ENCODE measurements around the gene DDX31.
"Not testable (repeated sequence)": the region's sequence is repeated elsewhere in the genome, so short reads cannot be mapped to it uniquely, and the experiment has no call there.

The DDX31 gene

GRCh38 chr9:132575811-132576210 lies 94.0 kb downstream of the DDX31 start:
- DNase-seq, result no peak

- peak; percentile 15 for DNase-seq
Observed at GRCh38 chr9:132575005-132575609, 94.7 kb downstream of the DDX31 start.

GRCh38 chr9:132572921-132573320 lies 96.9 kb downstream of the DDX31 start:
- no peak for DNase-seq

- no peak for DNase-seq
Observed at GRCh38 chr9:132571806-132572600, 97.8 kb downstream of the DDX31 start.

GRCh38 chr9:132568787-132569186 lies 101.0 kb downstream of the DDX31 start:
- not testable (repeated sequence) for DNase-seq

GRCh38 chr9:132564526-132564925 lies 105.3 kb downstream of the DDX31 start:
- DNase-seq, result no peak

- DNase-seq, result no peak
Observed at GRCh38 chr9:132562306-132562573, 107.5 kb downstream of the DDX31 start.

GRCh38 chr9:132560616-132561202 lies 109.1 kb downstream of the DDX31 start:
- DNase-seq, result no peak

GRCh38 chr9:132559711-132560110 lies 110.1 kb downstream of the DDX31 start:
- no peak for DNase-seq

GRCh38 chr9:132557159-132557558 lies 112.6 kb downstream of the DDX31 start:
- DNase-seq, result no peak

- no peak for DNase-seq
Observed at GRCh38 chr9:132556714-132557113, 113.1 kb downstream of the DDX31 start.

- DNase-seq, result no peak
Observed at GRCh38 chr9:132556235-132556634, 113.5 kb downstream of the DDX31 start.

GRCh38 chr9:132555528-132555927 lies 114.3 kb downstream of the DDX31 start:
- no peak for DNase-seq

- no peak for DNase-seq
Observed at GRCh38 chr9:132554755-132555154, 115.0 kb downstream of the DDX31 start.

GRCh38 chr9:132552041-132552440 lies 117.7 kb downstream of the DDX31 start:
- DNase-seq, result no peak

GRCh38 chr9:132551556-132551955 lies 118.2 kb downstream of the DDX31 start:
- DNase-seq, result no peak

GRCh38 chr9:132548751-132549640 lies 120.8 kb downstream of the DDX31 start:
- no peak for DNase-seq

GRCh38 chr9:132547976-132548730 lies 121.6 kb downstream of the DDX31 start:
- no peak for DNase-seq

- no peak for DNase-seq
Observed at GRCh38 chr9:132547436-132547835, 122.3 kb downstream of the DDX31 start.

GRCh38 chr9:132547052-132547431 lies 122.7 kb downstream of the DDX31 start:
- no peak for DNase-seq

- no peak for DNase-seq
Observed at GRCh38 chr9:132546148-132547051, 123.4 kb downstream of the DDX31 start.

- no peak for DNase-seq
Observed at GRCh38 chr9:132545578-132545977, 124.2 kb downstream of the DDX31 start.
